ENCODE results near the gene ABCB9. TPM values are rescaled to one million over a fixed set of nuclear protein-coding genes. Genes with fewer than 3 reads are reported as not detected.

Gene ABCB9
- total RNA-seq, 4 donors from 2014 or later = 1.7 to 6.2 (median 4.2) TPM

DNA sequence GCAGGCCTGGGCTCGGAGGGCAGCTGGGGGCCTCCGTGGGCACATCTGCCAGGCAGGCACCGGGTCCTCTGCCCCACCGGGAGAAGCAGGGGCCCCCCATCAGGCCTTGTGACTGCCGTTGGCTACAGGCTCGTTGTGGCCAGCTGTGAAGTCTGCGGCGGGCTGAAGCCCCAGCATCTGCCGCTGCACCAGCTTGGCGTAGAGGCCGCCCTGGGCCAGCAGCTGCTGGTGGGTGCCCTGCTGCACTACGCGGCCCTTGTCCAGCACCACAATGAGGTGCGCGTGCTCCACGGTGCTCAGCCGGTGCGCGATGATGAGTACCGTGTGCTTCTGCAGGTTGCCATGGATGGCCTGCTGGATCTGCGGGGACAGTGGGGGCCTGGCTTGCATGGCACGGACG is 36.5 kb downstream of the ABCB9 start:
- H3K4me3 ChIP-seq = no peak overlapping the region
- intact Hi-C loops (cut with DNase I) = no loop called here
- H3K36me3 ChIP-seq = peaks cover 0 to 25% (median 15%) of the 10 kb centered on the region in 4 donors
- H3K9me3 ChIP-seq = no peaks in the 10 kb centered on the region
- no peak for DNase-seq (ENCODE audit: extremely low spot score)
- H3K27ac ChIP-seq (replicated peaks in 1 of 4) = no peak overlapping the region
- no peaks in the 10 kb centered on the region for H3K4me1 ChIP-seq
- no peaks in the 10 kb centered on the region for H3K27me3 ChIP-seq
- TF ChIP-seq EP300 (IDR thresholded peaks at IDR 0.05) (no peak), POLR2A (IDR thresholded peaks at IDR 0.05; ENCODE audit: low read depth) (no peak), POLR2AphosphoS5 (IDR thresholded peaks at IDR 0.05) (no peak)
- TF ChIP-seq, protein P1, sequence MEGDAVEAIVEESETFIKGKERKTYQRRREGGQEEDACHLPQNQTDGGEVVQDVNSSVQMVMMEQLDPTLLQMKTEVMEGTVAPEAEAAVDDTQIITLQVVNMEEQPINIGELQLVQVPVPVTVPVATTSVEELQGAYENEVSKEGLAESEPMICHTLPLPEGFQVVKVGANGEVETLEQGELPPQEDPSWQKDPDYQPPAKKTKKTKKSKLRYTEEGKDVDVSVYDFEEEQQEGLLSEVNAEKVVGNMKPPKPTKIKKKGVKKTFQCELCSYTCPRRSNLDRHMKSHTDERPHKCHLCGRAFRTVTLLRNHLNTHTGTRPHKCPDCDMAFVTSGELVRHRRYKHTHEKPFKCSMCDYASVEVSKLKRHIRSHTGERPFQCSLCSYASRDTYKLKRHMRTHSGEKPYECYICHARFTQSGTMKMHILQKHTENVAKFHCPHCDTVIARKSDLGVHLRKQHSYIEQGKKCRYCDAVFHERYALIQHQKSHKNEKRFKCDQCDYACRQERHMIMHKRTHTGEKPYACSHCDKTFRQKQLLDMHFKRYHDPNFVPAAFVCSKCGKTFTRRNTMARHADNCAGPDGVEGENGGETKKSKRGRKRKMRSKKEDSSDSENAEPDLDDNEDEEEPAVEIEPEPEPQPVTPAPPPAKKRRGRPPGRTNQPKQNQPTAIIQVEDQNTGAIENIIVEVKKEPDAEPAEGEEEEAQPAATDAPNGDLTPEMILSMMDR (IDR thresholded peaks at IDR 0.05) = no peak
- WGBS = 96% methylated on average over 13 of the region's 23 CpGs

DNA sequence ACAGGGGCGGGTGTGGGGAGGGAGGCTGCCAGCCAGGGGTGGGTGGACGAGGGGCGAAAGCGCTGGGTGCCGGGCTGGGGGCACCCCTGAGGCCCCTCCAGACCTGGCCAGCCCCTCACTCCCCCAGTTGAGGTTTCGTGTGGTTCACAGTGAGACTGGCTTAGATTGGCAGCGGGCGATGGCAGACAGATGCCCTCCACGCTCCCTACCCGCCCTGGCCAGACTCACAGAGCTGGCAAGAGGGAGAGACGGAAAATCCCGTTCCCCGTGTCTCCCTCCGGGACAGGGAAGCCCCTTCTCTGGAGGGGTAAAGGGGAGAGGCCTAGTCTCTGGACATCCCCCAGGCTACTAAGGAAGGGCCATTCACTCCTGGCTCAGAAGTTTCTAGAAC is 37.1 kb downstream of the ABCB9 start:
- Histone ChIP-seq H3K36me3 (peaks cover 0 to 23% (median 15%) of the 10 kb centered on the region in 4 donors), H3K9me3 (no peaks in the 10 kb centered on the region), H3K27ac (replicated peaks in 1 of 4) (no peak overlapping the region), H3K27me3 (no peaks in the 10 kb centered on the region), H3K4me3 (no peak overlapping the region), H3K4me1 (no peaks in the 10 kb centered on the region)
- 96% methylated on average over 14 of the region's 14 CpGs for WGBS
- intact Hi-C loops (cut with DNase I) = no loop called here
- no peak for DNase-seq (ENCODE audit: extremely low spot score)
- TF ChIP-seq POLR2AphosphoS5 (IDR thresholded peaks at IDR 0.05) (no peak), EP300 (IDR thresholded peaks at IDR 0.05) (no peak), POLR2A (IDR thresholded peaks at IDR 0.05; ENCODE audit: low read depth) (no peak)
- TF ChIP-seq, protein P1 (IDR thresholded peaks at IDR 0.05) = no peak

DNA sequence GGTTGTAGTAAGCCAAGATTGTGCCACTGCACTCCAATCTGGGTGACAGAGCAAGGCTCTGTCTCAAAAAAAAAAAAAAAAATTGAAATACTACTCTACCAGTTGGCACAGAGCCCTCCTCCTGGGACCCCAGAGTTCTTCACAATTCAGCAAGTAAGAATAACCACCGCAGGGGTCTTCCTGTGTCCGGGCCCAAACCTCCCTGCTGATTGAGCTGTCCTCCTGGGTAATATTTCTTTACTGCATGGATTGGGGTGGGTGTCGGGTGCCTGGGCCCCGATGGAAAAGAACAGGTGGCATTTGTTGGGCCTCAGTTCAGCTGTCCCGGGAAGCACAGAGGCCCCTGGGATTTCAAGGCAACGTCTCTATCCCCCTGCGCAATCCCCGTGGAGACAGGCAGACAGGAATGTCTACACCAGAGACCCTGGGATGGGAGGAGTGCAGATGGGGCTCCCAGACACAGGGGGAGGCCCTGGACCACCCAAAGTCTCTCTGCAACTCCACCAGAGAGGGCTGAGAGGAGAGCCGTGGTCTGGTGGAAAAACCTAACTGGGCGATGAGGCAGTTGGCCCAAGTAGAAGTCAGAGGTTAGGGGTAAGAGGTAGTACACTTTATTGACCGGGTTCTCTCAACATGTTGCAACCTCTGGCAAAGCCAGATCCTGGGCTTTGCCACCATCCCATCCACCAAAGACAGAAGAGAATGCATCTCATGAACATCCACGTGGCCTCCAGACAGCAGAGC is 37.7 kb downstream of the ABCB9 start:
- WGBS = 78% methylated on average over 4 of the region's 12 CpGs
- intact Hi-C loops (cut with DNase I) = no loop called here

DNA sequence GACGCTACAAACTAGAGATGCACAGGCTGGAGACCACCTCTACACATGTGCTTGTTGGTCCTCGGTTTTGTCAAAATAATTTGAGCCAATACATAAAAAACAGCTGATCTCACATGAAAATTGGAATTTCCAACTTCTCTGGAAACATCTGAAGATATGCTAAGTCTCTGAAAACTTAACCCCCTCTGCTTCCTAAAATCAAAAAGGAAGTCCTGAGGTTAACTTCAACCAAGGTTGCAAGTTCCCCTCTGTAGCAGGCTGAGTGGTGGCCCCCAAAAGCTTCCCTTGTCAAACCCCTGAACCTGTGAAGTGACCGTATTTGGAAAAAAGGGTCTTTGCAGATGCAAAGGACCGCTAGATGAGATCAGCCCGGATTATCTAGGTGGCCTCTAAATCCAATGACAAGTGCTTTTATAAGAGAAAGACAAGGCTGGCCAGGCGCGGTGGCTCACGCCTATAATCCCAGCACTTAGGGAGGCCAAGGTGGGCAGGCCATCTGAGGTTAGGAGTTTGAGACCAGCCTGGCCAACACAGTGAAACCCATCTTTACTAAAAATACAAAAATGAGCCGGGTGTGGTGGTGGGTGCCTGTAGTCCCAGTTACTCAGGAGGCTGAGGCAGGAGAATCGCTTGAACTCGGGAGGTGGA is 38.4 kb downstream of the ABCB9 start:
- no peaks in the 10 kb centered on the region for H3K27me3 ChIP-seq
- no peak for DNase-seq (ENCODE audit: extremely low spot score)
- TF ChIP-seq, protein P1 (IDR thresholded peaks at IDR 0.05) = no peak
- TF ChIP-seq POLR2A (IDR thresholded peaks at IDR 0.05; ENCODE audit: low read depth) (no peak), POLR2AphosphoS5 (IDR thresholded peaks at IDR 0.05) (no peak), EP300 (IDR thresholded peaks at IDR 0.05) (no peak)
- peaks cover 0 to 19% (median 13%) of the 10 kb centered on the region in 4 donors for H3K36me3 ChIP-seq
- intact Hi-C loops (cut with DNase I) = no loop called here
- H3K9me3 ChIP-seq = no peaks in the 10 kb centered on the region
- no peak overlapping the region for H3K4me3 ChIP-seq
- no peaks in the 10 kb centered on the region for H3K4me1 ChIP-seq
- 87% methylated on average over 11 of the region's 11 CpGs for WGBS
- no peak overlapping the region for H3K27ac ChIP-seq (replicated peaks in 1 of 4)

More for the DNA sequence above, 37.7 kb downstream of the ABCB9 start:
- H3K9me3 ChIP-seq = no peaks in the 10 kb centered on the region
- no peak for DNase-seq (ENCODE audit: extremely low spot score)
- no peaks in the 10 kb centered on the region for H3K4me1 ChIP-seq
- peaks cover 0 to 23% (median 15%) of the 10 kb centered on the region in 4 donors for H3K36me3 ChIP-seq
- no peak overlapping the region for H3K4me3 ChIP-seq
- no peak overlapping the region for H3K27ac ChIP-seq (replicated peaks in 1 of 4)
- H3K27me3 ChIP-seq = no peaks in the 10 kb centered on the region
- no peak for TF ChIP-seq POLR2A (IDR thresholded peaks at IDR 0.05; ENCODE audit: low read depth)
- TF ChIP-seq, protein P1 (IDR thresholded peaks at IDR 0.05) = no peak
- no peak for TF ChIP-seq POLR2AphosphoS5 (IDR thresholded peaks at IDR 0.05)
- no peak for TF ChIP-seq EP300 (IDR thresholded peaks at IDR 0.05)

All from esophagus muscularis mucosa (tissue), 4 donors.